HG03521 (cell line): ENCODE measurements around the gene PF4V1.

Experiments
- ATAC-seq: cut with Tn5 transposase; IDR thresholded peaks from one replicate; pipeline ENCODE4 v1.9.1; 2021; ENCODE audit warnings: mild to moderate bottlenecking, moderate library complexity; ENCODE audit not compliant: unreplicated experiment

PF4V1 gene

GRCh38 chr4:73902038-73902637 lies 49.0 kb downstream of the PF4V1 start:
- ATAC-seq = no peak

GRCh38 chr4:73902817-73903547 lies 49.9 kb downstream of the PF4V1 start:
- no peak for ATAC-seq
